HEK293 (cell line): ENCODE results near the gene MARCHF9.
A peak's percentile ranks its signal among the peaks of the same experiment; 100 is the strongest.

Source experiments
- KLF7 ChIP-seq: fragments of 450-650 bp; formaldehyde crosslinking; IDR thresholded peaks from 2 replicates; pipeline ENCODE4 v1.5.1; 2016; ENCODE audit warnings: missing biosample characterization, missing genetic modification characterization, borderline replicate concordance
- PRDM10 ChIP-seq: fragments of 450-650 bp; formaldehyde crosslinking; IDR thresholded peaks from 2 replicates; pipeline ENCODE4 v1.5.1; 2016; ENCODE audit warnings: missing biosample characterization, missing genetic modification characterization
- SP2 ChIP-seq: fragments of 450-650 bp; formaldehyde crosslinking; IDR thresholded peaks from 2 replicates; pipeline ENCODE4 v1.5.1; 2016; ENCODE audit warnings: missing biosample characterization, missing genetic modification characterization
- SP7 ChIP-seq: fragments of 450-650 bp; formaldehyde crosslinking; IDR thresholded peaks from 2 replicates; pipeline ENCODE4 v1.5.1; 2016; ENCODE audit warnings: missing biosample characterization, missing genetic modification characterization
- YY1 ChIP-seq: fragments of 450-650 bp; formaldehyde crosslinking; IDR thresholded peaks from 2 replicates; pipeline ENCODE4 v1.5.1; 2018; ENCODE audit warnings: missing biosample characterization, missing genetic modification characterization
- ZBTB26 ChIP-seq: fragments of 450-650 bp; formaldehyde crosslinking; optimal IDR thresholded peaks from 2 replicates; pipeline ENCODE3; 2016; ENCODE audit warnings: missing biosample characterization, mild to moderate bottlenecking, missing genetic modification characterization
- ZNF157 ChIP-seq: fragments of 450-650 bp; formaldehyde crosslinking; IDR thresholded peaks from 2 replicates; pipeline ENCODE4 v1.5.1; 2016; ENCODE audit warnings: missing biosample characterization, missing genetic modification characterization
- ZNF202 ChIP-seq: fragments of 450-650 bp; formaldehyde crosslinking; IDR thresholded peaks from 2 replicates; pipeline ENCODE4 v1.5.1; 2016; ENCODE audit warnings: missing biosample characterization, missing genetic modification characterization, borderline replicate concordance
- ZNF335 ChIP-seq: fragments of 450-650 bp; formaldehyde crosslinking; conservative IDR thresholded peaks from 2 replicates; pipeline ENCODE4 v1.5.1; 2016; ENCODE audit warnings: missing biosample characterization, missing genetic modification characterization
- ZNF366 ChIP-seq: fragments of 450-650 bp; formaldehyde crosslinking; conservative IDR thresholded peaks from 2 replicates; pipeline ENCODE4 v1.5.1; 2016; ENCODE audit warnings: missing biosample characterization, missing genetic modification characterization
- ZNF416 ChIP-seq: fragments of 450-650 bp; formaldehyde crosslinking; IDR thresholded peaks from 2 replicates; pipeline ENCODE4 v1.5.1; 2016; ENCODE audit warnings: missing biosample characterization, missing genetic modification characterization
- ZNF473 ChIP-seq: fragments of 450-650 bp; formaldehyde crosslinking; IDR thresholded peaks from 2 replicates; pipeline ENCODE4 v1.5.1; 2017; ENCODE audit warnings: missing biosample characterization, missing genetic modification characterization
- ZNF548 ChIP-seq: fragments of 450-650 bp; formaldehyde crosslinking; IDR thresholded peaks from 2 replicates; pipeline ENCODE4 v1.5.1; 2016; ENCODE audit warnings: missing biosample characterization, missing genetic modification characterization
- ZNF558 ChIP-seq: fragments of 450-650 bp; formaldehyde crosslinking; IDR thresholded peaks from 2 replicates; pipeline ENCODE4 v1.5.1; 2016; ENCODE audit warnings: missing biosample characterization, missing genetic modification characterization
- ZNF561 ChIP-seq: fragments of 450-650 bp; IDR thresholded peaks from 2 replicates; pipeline ENCODE4 v1.5.1; 2018; ENCODE audit warnings: missing biosample characterization, missing genetic modification characterization, borderline replicate concordance
- ZNF600 ChIP-seq: fragments of 450-650 bp; formaldehyde crosslinking; IDR thresholded peaks from 2 replicates; pipeline ENCODE4 v1.5.1; 2016; ENCODE audit warnings: missing biosample characterization, missing genetic modification characterization
- ZNF623 ChIP-seq: fragments of 450-650 bp; formaldehyde crosslinking; IDR thresholded peaks from 2 replicates; pipeline ENCODE4 v1.5.1; 2016; ENCODE audit warnings: missing biosample characterization, missing genetic modification characterization
- ZNF629 ChIP-seq: fragments of 450-650 bp; formaldehyde crosslinking; IDR thresholded peaks from 2 replicates; pipeline ENCODE4 v1.5.1; 2017; ENCODE audit warnings: missing biosample characterization, missing genetic modification characterization
- ZNF645 ChIP-seq: fragments of 450-650 bp; formaldehyde crosslinking; IDR thresholded peaks from 2 replicates; pipeline ENCODE4; 2016; ENCODE audit warnings: missing biosample characterization, missing genetic modification characterization
- ZNF654 ChIP-seq: fragments of 450-650 bp; formaldehyde crosslinking; IDR thresholded peaks from 2 replicates; pipeline ENCODE4 v1.5.1; 2016; ENCODE audit warnings: low read depth, missing biosample characterization, missing genetic modification characterization
- ZNF660 ChIP-seq: fragments of 450-650 bp; IDR thresholded peaks from 2 replicates; pipeline ENCODE4 v1.5.1; 2018; ENCODE audit warnings: missing biosample characterization, mild to moderate bottlenecking, missing genetic modification characterization
- ZNF707 ChIP-seq: fragments of 450-650 bp; formaldehyde crosslinking; IDR thresholded peaks from 2 replicates; pipeline ENCODE4 v1.5.1; 2016; ENCODE audit warnings: missing biosample characterization, missing genetic modification characterization
- ZNF76 ChIP-seq: fragments of 450-650 bp; formaldehyde crosslinking; IDR thresholded peaks from 2 replicates; pipeline ENCODE4; 2016; ENCODE audit warnings: low read depth, missing biosample characterization, missing genetic modification characterization, borderline replicate concordance
- ZNF785 ChIP-seq: fragments of 450-650 bp; formaldehyde crosslinking; IDR thresholded peaks from 2 replicates; pipeline ENCODE4 v1.5.1; 2016; ENCODE audit warnings: missing biosample characterization, missing genetic modification characterization
- TF ChIP-seq, protein P1 (sequence below): fragments of 450-650 bp; formaldehyde crosslinking; IDR thresholded peaks from 2 replicates; pipeline ENCODE4 v1.5.1; 2017; ENCODE audit warnings: missing biosample characterization, missing genetic modification characterization
- TF ChIP-seq, protein P2 (sequence below): fragments of 450-650 bp; formaldehyde crosslinking; IDR thresholded peaks from 2 replicates; pipeline ENCODE4 v1.5.1; 2016; ENCODE audit warnings: missing biosample characterization, missing genetic modification characterization

The MARCHF9 gene

DNA sequence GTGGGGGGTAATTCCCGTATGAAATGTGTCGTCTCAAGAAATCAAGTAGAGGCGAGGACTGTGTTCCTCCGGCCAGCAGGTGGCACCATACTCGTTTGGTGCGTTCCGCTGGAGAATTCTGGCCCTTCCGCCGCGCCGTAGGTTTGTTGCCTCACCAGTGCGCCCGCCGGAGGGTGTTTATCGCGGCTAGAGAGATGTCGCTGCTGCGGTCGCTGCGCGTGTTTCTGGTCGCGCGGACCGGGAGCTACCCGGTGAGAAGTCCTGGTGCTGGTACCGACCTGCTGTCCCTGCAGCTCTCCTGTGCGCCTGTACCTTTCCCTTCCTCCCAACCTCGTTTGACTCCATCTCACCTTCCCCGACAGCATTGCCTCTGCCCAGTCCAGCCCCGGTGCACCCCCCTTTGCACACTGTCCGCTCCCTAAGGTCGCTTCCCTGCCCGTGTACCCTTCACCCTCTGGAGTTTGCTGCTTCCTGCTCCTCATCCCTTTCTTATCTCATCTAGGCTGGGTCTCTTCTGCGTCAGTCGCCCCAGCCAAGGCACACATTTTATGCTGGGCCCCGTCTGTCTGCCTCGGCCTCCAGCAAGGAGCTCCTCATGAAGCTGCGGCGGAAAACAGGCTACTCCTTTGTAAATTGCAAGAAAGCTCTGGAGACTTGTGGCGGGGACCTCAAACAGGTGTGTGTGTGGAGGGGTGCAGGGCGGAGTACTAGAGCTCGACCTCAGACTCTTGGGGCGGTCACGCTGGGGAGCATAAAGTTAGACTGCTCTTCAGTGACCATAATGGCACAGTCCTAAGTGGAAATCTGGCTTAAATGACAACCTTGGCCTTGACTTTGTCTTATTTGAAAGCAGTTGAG lies 27.9 kb downstream of the MARCHF9 start, which contains the start of gene TSFM (continued):
- TF ChIP-seq PRDM10 (tag by site-specific recombination) (peak; percentile 89), SP7 (peak; percentile 93), ZNF654 (tag by site-specific recombination) (peak; percentile 80), ZNF785 (peak; percentile 73), ZNF416 (tag by site-specific recombination) (0 out of 2 replicates have a peak, but pooled peaks have one; percentile 47), ZNF157 (tag by site-specific recombination) (0 out of 2 replicates have a peak, but pooled peaks have one; percentile 18), YY1 (peak; percentile 72; the same call in 1 of the 2 replicates), ZNF600 (tag by site-specific recombination) (peak; percentile 96), ZNF660 (tag by site-specific recombination) (peak; percentile 98), ZNF473 (tag by site-specific recombination) (0 out of 2 replicates have a peak, but pooled peaks have one; percentile 30), ZNF202 (tag by site-specific recombination) (no peak), ZNF645 (tag by site-specific recombination) (peak; percentile 48; the same call in 1 of the 2 replicates), ZNF366 (tag by site-specific recombination) (peak; percentile 69), ZNF558 (tag by site-specific recombination) (peak; percentile 46; the same call in 1 of the 2 replicates), KLF7 (tag by site-specific recombination) (no peak; the same call in 1 of the 2 replicates), ZNF707 (tag by site-specific recombination) (no peak), ZNF629 (tag by site-specific recombination) (peak; percentile 87), SP2 (tag by site-specific recombination) (peak; percentile 30; the same call in 1 of the 2 replicates), ZNF623 (tag by site-specific recombination) (0 out of 2 replicates have a peak, but pooled peaks have one; percentile 35), ZNF76 (peak; percentile 81), ZNF561 (tag by site-specific recombination) (peak; percentile 95), ZNF548 (tag by site-specific recombination) (no peak), ZBTB26 (peak; percentile 81), ZNF335 (peak; percentile 89)
- TF ChIP-seq, protein P1, sequence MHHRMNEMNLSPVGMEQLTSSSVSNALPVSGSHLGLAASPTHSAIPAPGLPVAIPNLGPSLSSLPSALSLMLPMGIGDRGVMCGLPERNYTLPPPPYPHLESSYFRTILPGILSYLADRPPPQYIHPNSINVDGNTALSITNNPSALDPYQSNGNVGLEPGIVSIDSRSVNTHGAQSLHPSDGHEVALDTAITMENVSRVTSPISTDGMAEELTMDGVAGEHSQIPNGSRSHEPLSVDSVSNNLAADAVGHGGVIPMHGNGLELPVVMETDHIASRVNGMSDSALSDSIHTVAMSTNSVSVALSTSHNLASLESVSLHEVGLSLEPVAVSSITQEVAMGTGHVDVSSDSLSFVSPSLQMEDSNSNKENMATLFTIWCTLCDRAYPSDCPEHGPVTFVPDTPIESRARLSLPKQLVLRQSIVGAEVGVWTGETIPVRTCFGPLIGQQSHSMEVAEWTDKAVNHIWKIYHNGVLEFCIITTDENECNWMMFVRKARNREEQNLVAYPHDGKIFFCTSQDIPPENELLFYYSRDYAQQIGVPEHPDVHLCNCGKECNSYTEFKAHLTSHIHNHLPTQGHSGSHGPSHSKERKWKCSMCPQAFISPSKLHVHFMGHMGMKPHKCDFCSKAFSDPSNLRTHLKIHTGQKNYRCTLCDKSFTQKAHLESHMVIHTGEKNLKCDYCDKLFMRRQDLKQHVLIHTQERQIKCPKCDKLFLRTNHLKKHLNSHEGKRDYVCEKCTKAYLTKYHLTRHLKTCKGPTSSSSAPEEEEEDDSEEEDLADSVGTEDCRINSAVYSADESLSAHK (tag by site-specific recombination), result peak; percentile 58; the same call in 1 of the 2 replicates
- TF ChIP-seq, protein P2, sequence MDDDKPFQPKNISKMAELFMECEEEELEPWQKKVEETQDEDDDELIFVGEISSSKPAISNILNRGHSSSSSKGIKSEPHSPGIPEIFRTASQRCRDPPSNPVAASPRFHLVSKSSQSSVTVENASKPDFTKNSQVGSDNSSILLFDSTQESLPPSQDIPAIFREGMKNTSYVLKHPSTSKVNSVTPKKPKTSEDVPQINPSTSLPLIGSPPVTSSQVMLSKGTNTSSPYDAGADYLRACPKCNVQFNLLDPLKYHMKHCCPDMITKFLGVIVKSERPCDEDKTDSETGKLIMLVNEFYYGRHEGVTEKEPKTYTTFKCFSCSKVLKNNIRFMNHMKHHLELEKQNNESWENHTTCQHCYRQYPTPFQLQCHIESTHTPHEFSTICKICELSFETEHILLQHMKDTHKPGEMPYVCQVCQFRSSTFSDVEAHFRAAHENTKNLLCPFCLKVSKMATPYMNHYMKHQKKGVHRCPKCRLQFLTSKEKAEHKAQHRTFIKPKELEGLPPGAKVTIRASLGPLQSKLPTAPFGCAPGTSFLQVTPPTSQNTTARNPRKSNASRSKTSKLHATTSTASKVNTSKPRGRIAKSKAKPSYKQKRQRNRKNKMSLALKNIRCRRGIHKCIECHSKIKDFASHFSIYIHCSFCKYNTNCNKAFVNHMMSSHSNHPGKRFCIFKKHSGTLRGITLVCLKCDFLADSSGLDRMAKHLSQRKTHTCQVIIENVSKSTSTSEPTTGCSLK (tag by site-specific recombination), result no peak
